A549 (cell line): ENCODE results near the gene GRID1. TPM values are rescaled to one million over a fixed set of nuclear protein-coding genes. Genes with fewer than 3 reads are reported as not detected.

ENCODE experiments used
- ATAC-seq, 2 experiments: fragments of 200-7000 bp in 1 of 2; fragments of >200 bp in 1 of 2; cut with Nextera tagmentation in 1 of 2; cut with Tn5 transposase in 1 of 2; 3 replicates each; pipeline versions ENCODE4 v1.8.0 to v1.9.1; 2018 to 2020; ENCODE audit warnings: mild to moderate bottlenecking in 1 of 2, moderate library complexity in 1 of 2
- CTCF ChIA-PET: fragments of 300-600 bp; sonication (Branson Sonifier 250); formaldehyde crosslinking; extraction: SDS; loops from one replicate; lab custom pipeline; 2021; ENCODE audit warnings: antibody characterized with exemption, inconsistent platforms; lab: Yijun Ruan, JAX
- POLR2A ChIA-PET: fragments of 350-600 bp; formaldehyde crosslinking; extraction: SDS; loops from one replicate; lab custom pipeline; 2021; ENCODE audit warnings: antibody characterized with exemption, inconsistent platforms; lab: Yijun Ruan, JAX
- DNase-seq, 2 experiments: peaks; one replicate each; pipeline versions ENCODE4 v3.0.0 to v3.0.0-alpha.2; 2011 to 2016; ENCODE audit warnings: low read depth in 1 of 2, low spot score in 1 of 2
- FAIRE-seq: peaks from 2 replicates; lab custom pipeline; 2011; peaks lifted over from hg19 to GRCh38; lab: Jason Lieb, UNC
- H3K27ac ChIP-seq, 2 experiments: fragments of >200 bp; sonication (Bioruptor Twin); formaldehyde crosslinking; 3 replicates each; pipeline ENCODE4 v1.5.1; 2016 to 2017
- H3K4me1 ChIP-seq: fragments of >200 bp; sonication (Bioruptor Twin); formaldehyde crosslinking; 3 replicates; pipeline ENCODE4 v1.6.1; 2016
- H3K4me2 ChIP-seq: fragments of >200 bp; sonication (Bioruptor Twin); formaldehyde crosslinking; 3 replicates; pipeline ENCODE4 v1.6.1; 2016
- H3K4me3 ChIP-seq: fragments of >200 bp; sonication (Bioruptor Twin); formaldehyde crosslinking; 3 replicates; pipeline ENCODE4 v1.5.1; 2016
- H3K9me3 ChIP-seq: fragments of >200 bp; sonication (Bioruptor Twin); formaldehyde crosslinking; 3 replicates; pipeline ENCODE4 v1.6.1; 2016
- BCL3 ChIP-seq: fragments of >200 bp; sonication (Bioruptor Twin); formaldehyde crosslinking; IDR thresholded peaks from 3 replicates; pipeline ENCODE4 v1.6.1; 2016
- CBX8 ChIP-seq: fragments of 200-600 bp; sonication (generic); IDR thresholded peaks from 2 replicates; pipeline ENCODE4 v1.6.1; 2016
- CEBPB ChIP-seq, 2 experiments: fragments of >200 bp in 1 of 2; sonication (Bioruptor Twin) in 1 of 2; formaldehyde crosslinking in 1 of 2; IDR thresholded peaks; 2 replicates each; pipeline ENCODE4 v1.6.1; 2012 to 2016
- CHD2 ChIP-seq: fragments of 150-350 bp; IDR thresholded peaks from 2 replicates; pipeline ENCODE4 v1.6.1; 2014; ENCODE audit warnings: low read length; ENCODE audit not compliant: partially characterized antibody
- E2F6 ChIP-seq: IDR thresholded peaks from 2 replicates; pipeline ENCODE4 v1.6.1; 2012; ENCODE audit warnings: low read depth, borderline replicate concordance
- EHMT2 ChIP-seq: fragments of 200-600 bp; sonication (generic); IDR thresholded peaks from 2 replicates; pipeline ENCODE4 v1.6.1; 2016; ENCODE audit warnings: antibody characterized with exemption, low read depth, mild to moderate bottlenecking, moderate library complexity
- ELK1 ChIP-seq: fragments of 150-350 bp; IDR thresholded peaks from 2 replicates; pipeline ENCODE4 v1.6.1; 2014; ENCODE audit warnings: low read depth, mild to moderate bottlenecking, low read length
- EP300 ChIP-seq, 2 experiments: fragments of >200 bp; sonication (Bioruptor Twin); formaldehyde crosslinking; IDR thresholded peaks; 2 replicates in 1 of 2; 3 replicates in 1 of 2; pipeline ENCODE4 v1.6.1; 2016 to 2017
- ESRRA ChIP-seq: fragments of 150-350 bp; IDR thresholded peaks from 2 replicates; pipeline ENCODE4 v1.6.1; 2014; ENCODE audit warnings: mild to moderate bottlenecking, low read length, borderline replicate concordance
- FOSL2 ChIP-seq, 2 experiments: fragments of 450-650 bp in 1 of 2; fragments of >200 bp in 1 of 2; sonication (Bioruptor Twin) in 1 of 2; formaldehyde crosslinking; IDR thresholded peaks; 2 replicates each; pipeline versions ENCODE4 v1.5.0 to v1.6.1; 2016 to 2020; ENCODE audit warnings: mild to moderate bottlenecking in 1 of 2, moderate library complexity in 1 of 2
- GATA3 ChIP-seq: IDR thresholded peaks from 2 replicates; pipeline ENCODE4 v1.6.1; 2012; ENCODE audit warnings: borderline replicate concordance
- HES2 ChIP-seq: fragments of >200 bp; sonication (Bioruptor Twin); formaldehyde crosslinking; IDR thresholded peaks from 2 replicates; pipeline ENCODE4 v1.6.1; 2016
- HMGXB4 ChIP-seq: fragments of 250-450 bp; sonication (Bioruptor Pico); IDR thresholded peaks from 2 replicates; pipeline ENCODE4 v1.5.0; 2021; ENCODE audit warnings: mild to moderate bottlenecking, moderate library complexity, borderline replicate concordance
- HOXB13 ChIP-seq: fragments of 250-450 bp; sonication (Bioruptor Pico); IDR thresholded peaks from 2 replicates; pipeline ENCODE4 v1.5.0; 2020; ENCODE audit warnings: low read depth, mild to moderate bottlenecking, moderate library complexity
- JUNB ChIP-seq: fragments of >200 bp; sonication (Bioruptor Twin); formaldehyde crosslinking; IDR thresholded peaks from 2 replicates; pipeline ENCODE4 v1.6.1; 2016
- MAX ChIP-seq: IDR thresholded peaks from 2 replicates; pipeline ENCODE4 v1.6.1; 2012
- MYC ChIP-seq: IDR thresholded peaks from 2 replicates; pipeline ENCODE4 v1.6.1; 2012; ENCODE audit warnings: mild to moderate bottlenecking, inconsistent platforms, low read length, improper control_type of control experiment, borderline replicate concordance
- NR3C1 ChIP-seq: fragments of >200 bp; sonication (Bioruptor Twin); formaldehyde crosslinking; IDR thresholded peaks from 3 replicates; pipeline ENCODE4 v1.6.1; 2017
- PBX3 ChIP-seq: IDR thresholded peaks from 2 replicates; pipeline ENCODE4 v1.6.1; 2012
- RAD21 ChIP-seq, 2 experiments: fragments of >200 bp in 1 of 2; sonication (Bioruptor Twin) in 1 of 2; formaldehyde crosslinking in 1 of 2; IDR thresholded peaks in 1 of 2; conservative IDR thresholded peaks in 1 of 2; 2 replicates in 1 of 2; 3 replicates in 1 of 2; pipeline ENCODE4 v1.6.1; 2012 to 2018; ENCODE audit warnings: inconsistent platforms in 1 of 2
- ZC3H11A ChIP-seq: fragments of 450-650 bp; IDR thresholded peaks from 2 replicates; pipeline ENCODE4 v1.6.1; 2014; ENCODE audit warnings: antibody characterized with exemption, mild to moderate bottlenecking
- WGBS: methylation state at CpG from one replicate; pipeline ENCODE4 v1.1.6; 2017; ENCODE audit errors: missing lambda C conversion rate; 5-methylcytosine and 5-hydroxymethylcytosine counted together
- polyA plus RNA-seq, 4 experiments: library from polyadenylated mRNA; depleted of rRNA in 3 of 4; stranded (reverse); fragments of >200 nt; fragmentation: RNase III in 1 of 4; extraction: RNeasy Plus Mini Kit Qiagen cat#74134 plus additional on column Dnase treatment in 1 of 4; gene quantifications; 2 replicates in 3 of 4; 3 replicates in 1 of 4; pipeline ENCODE4 v1.2.3, GENCODE V29; 2011 to 2017

Gene GRID1
- polyA plus RNA-seq, 2 of the 4 experiments (the other 2 are of a cell fraction) = 0.14 to 0.30 TPM

- DNase-seq = no peak
- H3K4me2 ChIP-seq = no peak overlapping the region
- CTCF ChIA-PET = no interaction called here
- no peak overlapping the region for H3K27ac ChIP-seq
- TF ChIP-seq PBX3 = no peak
- no peak for TF ChIP-seq HOXB13 (CRISPR knock-in tag)
- TF ChIP-seq CHD2 = no peak
- no peak for TF ChIP-seq BCL3
- TF ChIP-seq HMGXB4 (CRISPR knock-in tag) = no peak
- TF ChIP-seq NR3C1 = no peak
- no peak for TF ChIP-seq MYC
- TF ChIP-seq ELK1 = no peak
- TF ChIP-seq JUNB = no peak
- TF ChIP-seq ESRRA = no peak
- no peak for TF ChIP-seq EHMT2
- TF ChIP-seq HES2 = no peak
- TF ChIP-seq ZC3H11A = no peak
- TF ChIP-seq FOSL2 (IDR thresholded peaks at IDR 0.05) = no peak
- no peak for TF ChIP-seq FOSL2 (CRISPR knock-in tag; IDR thresholded peaks at IDR 0.05)
- no peak for TF ChIP-seq GATA3
- no peak for TF ChIP-seq CEBPB (IDR thresholded peaks at IDR 0.05)
- TF ChIP-seq, all 56 proteins: peak for 0
- H3K4me3 ChIP-seq = no peak overlapping the region
- POLR2A ChIA-PET = no interaction called here
- no peak for FAIRE-seq
- H3K9me3 ChIP-seq = no peaks in the 10 kb centered on the region
- 41% methylated on average over 3 of the region's 3 CpGs for WGBS
- ATAC-seq = no peak
- no peaks in the 10 kb centered on the region for H3K4me1 ChIP-seq
Measured at GRCh38 chr10:86025509-86025908, 341.1 kb downstream of the GRID1 start.

GRCh38 chr10:86024281-86025041 is 342.1 kb downstream of the GRID1 start:
- no peak for ATAC-seq
- WGBS = 56% methylated on average over 8 of the region's 8 CpGs
- ChIA-PET CTCF (no interaction called here), POLR2A (no interaction called here)
- H3K4me1 ChIP-seq = no peaks in the 10 kb centered on the region
- no peak for TF ChIP-seq BCL3
- TF ChIP-seq E2F6 = no peak
- no peak for TF ChIP-seq RAD21 (conservative IDR thresholded peaks at IDR 0.05 in 1 of 2, IDR thresholded peaks at IDR 0.05 in 1 of 2)
- TF ChIP-seq HOXB13 (CRISPR knock-in tag) = no peak
- TF ChIP-seq MAX = no peak
- no peak for TF ChIP-seq GATA3
- TF ChIP-seq EP300 (IDR thresholded peaks at IDR 0.05) = no peak
- no peak for TF ChIP-seq CBX8
- H3K27ac ChIP-seq = no peak overlapping the region
- H3K4me3 ChIP-seq = no peak overlapping the region
- DNase-seq = no peak
- H3K4me2 ChIP-seq = no peak overlapping the region
- FAIRE-seq = no peak
- no peaks in the 10 kb centered on the region for H3K9me3 ChIP-seq
